GM12891 (cell line): Measurements from ENCODE around the gene SYVN1.
A peak's percentile ranks its signal among the peaks of the same experiment; 100 is the strongest.

ENCODE experiments used
- PAX5 ChIP-seq: IDR thresholded peaks from 2 replicates; pipeline ENCODE4 v1.6.1; 2011; ENCODE audit warnings: low read length, moderate library complexity, mild to moderate bottlenecking; ENCODE audit not compliant: insufficient read depth, severe bottlenecking
- POLR2A ChIP-seq: IDR thresholded peaks from 2 replicates; pipeline ENCODE4 v1.6.1; 2011; ENCODE audit warnings: low read depth, low read length, control low read depth
- POLR2AphosphoS5 ChIP-seq: IDR thresholded peaks from 2 replicates; pipeline ENCODE4 v1.6.1; 2011; ENCODE audit warnings: low read depth, low read length, control low read depth
- POU2F2 ChIP-seq: IDR thresholded peaks from 2 replicates; pipeline ENCODE4 v1.6.1; 2011; ENCODE audit warnings: low read depth, mild to moderate bottlenecking, control low read depth, low read length, moderate library complexity
- SPI1 ChIP-seq: IDR thresholded peaks from 2 replicates; pipeline ENCODE4 v1.6.1; 2011; ENCODE audit warnings: low read depth, low read length, control low read depth
- TAF1 ChIP-seq: IDR thresholded peaks from 2 replicates; pipeline ENCODE4 v1.6.1; 2011; ENCODE audit warnings: low read depth, low read length, control low read depth

DNA sequence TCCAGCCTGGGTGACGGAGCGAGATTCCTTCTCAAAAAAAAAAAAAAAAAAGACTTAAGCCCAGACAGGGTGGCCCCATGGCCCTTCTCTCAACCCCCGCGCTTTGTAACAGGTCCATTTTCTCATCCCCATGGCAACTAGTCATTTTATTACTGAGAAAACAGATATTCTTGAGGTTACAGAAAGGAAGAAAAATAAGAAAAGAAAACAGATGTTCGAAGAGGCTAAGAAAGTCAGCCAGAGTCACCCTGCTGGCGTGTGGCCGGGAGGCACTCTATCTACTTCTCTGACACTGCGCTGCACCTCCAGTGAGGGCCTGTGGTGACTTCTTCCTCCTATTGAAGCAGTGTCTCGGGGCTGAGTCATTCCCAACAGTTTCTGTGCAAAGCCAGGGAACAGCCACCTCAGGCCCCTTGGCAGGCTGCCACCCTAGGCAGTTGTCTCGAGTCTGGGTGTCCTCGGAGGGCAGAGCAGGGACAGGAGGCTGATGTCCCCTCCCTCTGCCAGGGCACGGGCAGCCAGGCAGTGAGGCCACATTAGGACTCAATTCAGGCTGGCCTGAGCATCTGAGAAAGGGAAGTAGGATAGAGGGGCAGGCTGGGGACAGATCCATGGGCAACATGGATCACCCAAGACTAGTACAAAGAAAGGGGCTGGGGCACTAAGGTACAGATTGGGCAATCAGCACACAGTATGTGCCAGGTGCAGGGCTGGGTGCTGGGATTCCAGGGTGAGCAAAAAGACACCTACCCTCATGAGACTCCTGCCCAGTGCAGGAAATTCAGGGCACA, 16.4 kb upstream of the SYVN1 start:
- TF ChIP-seq POLR2A (no peak), TAF1 (no peak), SPI1 (peak; percentile 12; the same call in 1 of the 2 replicates), POU2F2 (no peak), PAX5 (no peak), POLR2AphosphoS5 (no peak)
